GM23338 (cell line): ENCODE measurements around the gene SMIM33. TPM values are rescaled to one million over a fixed set of nuclear protein-coding genes. Genes with fewer than 3 reads are reported as not detected.

Source experiments
- ATAC-seq: fragments of 200-7000 bp; cut with Tn5 transposase; 3 replicates; pipeline ENCODE4 v1.9.1; 2020
- DNase-seq: peaks from one replicate; pipeline ENCODE4 v3.0.0-alpha.2; 2015; ENCODE audit warnings: low spot score
- H2AFZ ChIP-seq: fragments of 200-600 bp; sonication (generic); 2 replicates; pipeline ENCODE4 v1.8.0; 2016; ENCODE audit warnings: antibody characterized with exemption, mild to moderate bottlenecking, moderate library complexity
- H3F3A ChIP-seq: fragments of 200-600 bp; sonication (generic); replicated peaks from 2 replicates; pipeline ENCODE4 v1.8.0; 2017; ENCODE audit warnings: antibody characterized with exemption, mixed run types, low read depth
- H3K27ac ChIP-seq: fragments of 200-600 bp; sonication (generic); 2 replicates; pipeline ENCODE4 v1.6.1; 2016; ENCODE audit warnings: low read depth
- H3K27me3 ChIP-seq: fragments of 200-600 bp; sonication (generic); 2 replicates; pipeline ENCODE4 v1.8.0; 2016; ENCODE audit warnings: mild to moderate bottlenecking, mixed run types, moderate library complexity; ENCODE audit not compliant: insufficient read depth
- H3K36me3 ChIP-seq: fragments of 200-600 bp; sonication (generic); 2 replicates; pipeline ENCODE4 v1.8.0; 2016; ENCODE audit warnings: mild to moderate bottlenecking; ENCODE audit not compliant: insufficient read depth
- H3K4me1 ChIP-seq: fragments of 200-600 bp; sonication (generic); 2 replicates; pipeline ENCODE4 v1.8.0; 2016; ENCODE audit warnings: mild to moderate bottlenecking, moderate library complexity; ENCODE audit not compliant: insufficient read depth
- H3K4me2 ChIP-seq: fragments of 200-600 bp; sonication (generic); 2 replicates; pipeline ENCODE4 v1.7.1; 2017; ENCODE audit warnings: mixed run types
- H3K4me3 ChIP-seq: fragments of 200-600 bp; sonication (generic); 2 replicates; pipeline ENCODE4 v1.6.1; 2016; ENCODE audit warnings: mixed run types
- H3K79me2 ChIP-seq: fragments of 200-600 bp; sonication (generic); replicated peaks from 2 replicates; pipeline ENCODE4 v1.8.0; 2017; ENCODE audit warnings: mild to moderate bottlenecking; ENCODE audit not compliant: insufficient read depth
- H3K9me2 ChIP-seq: fragments of 200-600 bp; sonication (generic); 2 replicates; pipeline ENCODE4 v1.8.0; 2017; ENCODE audit not compliant: insufficient read depth
- H4K20me1 ChIP-seq: fragments of 200-600 bp; sonication (generic); replicated peaks from 2 replicates; pipeline ENCODE4 v1.8.0; 2017; ENCODE audit warnings: mild to moderate bottlenecking; ENCODE audit not compliant: insufficient read depth
- H3K27ac Mint-ChIP-seq: 2 replicates; pipeline ENCODE4 v1.8.0; 2020; ENCODE audit warnings: inconsistent platforms, mild to moderate bottlenecking, moderate library complexity, mixed read lengths
- H3K27me3 Mint-ChIP-seq: 3 replicates; pipeline ENCODE4 v1.8.0; 2022; ENCODE audit warnings: low read depth, mild to moderate bottlenecking, moderate library complexity, mixed read lengths, inconsistent platforms; ENCODE audit not compliant: insufficient read depth, poor library complexity
- H3K36me3 Mint-ChIP-seq: 3 replicates; pipeline ENCODE4 v1.8.0; 2021; ENCODE audit warnings: low read depth, mild to moderate bottlenecking, inconsistent platforms, moderate library complexity, mixed read lengths
- H3K4me1 Mint-ChIP-seq: 3 replicates; pipeline ENCODE4 v1.8.0; 2020; ENCODE audit warnings: mild to moderate bottlenecking, inconsistent platforms, mixed read lengths
- H3K4me3 Mint-ChIP-seq: 3 replicates; pipeline ENCODE4 v1.8.0; 2021; ENCODE audit warnings: moderate library complexity, mild to moderate bottlenecking, inconsistent platforms, mixed read lengths
- H3K9me3 Mint-ChIP-seq: 3 replicates; pipeline ENCODE4 v1.8.0; 2020; ENCODE audit warnings: moderate library complexity, mild to moderate bottlenecking, inconsistent platforms, mixed read lengths
- CREB1 ChIP-seq: fragments of 250-450 bp; sonication (Bioruptor Pico); IDR thresholded peaks from 2 replicates; pipeline ENCODE4 v1.5.0; 2020; ENCODE audit warnings: low read depth, mild to moderate bottlenecking, moderate library complexity
- EZH2 ChIP-seq: fragments of 200-600 bp; sonication (generic); IDR thresholded peaks from one replicate; pipeline ENCODE4 v1.8.0; 2017; ENCODE audit warnings: antibody characterized with exemption, mild to moderate bottlenecking, low read depth; ENCODE audit not compliant: unreplicated experiment
- JUNB ChIP-seq: IDR thresholded peaks from one replicate; pipeline ENCODE4 v1.6.1; 2016; ENCODE audit warnings: antibody characterized with exemption; ENCODE audit not compliant: unreplicated experiment
- POLR2AphosphoS5 ChIP-seq: IDR thresholded peaks from 2 replicates; pipeline ENCODE4 v1.6.1; 2016; ENCODE audit warnings: antibody characterized with exemption, low read depth
- REST ChIP-seq: IDR thresholded peaks from one replicate; pipeline ENCODE4 v1.6.1; 2018; ENCODE audit warnings: antibody characterized with exemption; ENCODE audit not compliant: unreplicated experiment
- ZNF114 ChIP-seq: fragments of 250-450 bp; sonication (Bioruptor Pico); IDR thresholded peaks from 2 replicates; pipeline ENCODE4 v1.5.0; 2020; ENCODE audit warnings: mild to moderate bottlenecking, moderate library complexity
- polyA plus RNA-seq: library from polyadenylated mRNA; unstranded; fragments of >200 nt; fragmentation: Nextera tagmentation; extraction: Ambion mirVana; gene quantifications from 2 replicates; pipeline ENCODE4 v1.2.1, GENCODE V29; 2016
- total RNA-seq: library from RNA; depleted of rRNA; stranded (reverse); fragments of >200 nt; shearing (Covaris generic); gene quantifications from 2 replicates; pipeline ENCODE4 v1.2.3, GENCODE V29; 2014
- TF ChIP-seq, protein P1 (sequence below): IDR thresholded peaks from 2 replicates; pipeline ENCODE4 v1.6.1; 2016; ENCODE audit warnings: antibody characterized with exemption
- TF ChIP-seq, protein P2 (sequence below), 2 experiments: fragments of 200-600 bp in 1 of 2; sonication (generic) in 1 of 2; conservative IDR thresholded peaks; 2 replicates each; pipeline versions ENCODE4 v1.5.1 to v1.6.1; 2016 to 2017; ENCODE audit warnings: antibody characterized with exemption in 2 of 2, low read depth in 2 of 2, mild to moderate bottlenecking in 2 of 2, moderate library complexity in 1 of 2

SMIM33 gene
- total and polyA plus RNA-seq, 2 experiments from 2014 or later, result not detected

DNA sequence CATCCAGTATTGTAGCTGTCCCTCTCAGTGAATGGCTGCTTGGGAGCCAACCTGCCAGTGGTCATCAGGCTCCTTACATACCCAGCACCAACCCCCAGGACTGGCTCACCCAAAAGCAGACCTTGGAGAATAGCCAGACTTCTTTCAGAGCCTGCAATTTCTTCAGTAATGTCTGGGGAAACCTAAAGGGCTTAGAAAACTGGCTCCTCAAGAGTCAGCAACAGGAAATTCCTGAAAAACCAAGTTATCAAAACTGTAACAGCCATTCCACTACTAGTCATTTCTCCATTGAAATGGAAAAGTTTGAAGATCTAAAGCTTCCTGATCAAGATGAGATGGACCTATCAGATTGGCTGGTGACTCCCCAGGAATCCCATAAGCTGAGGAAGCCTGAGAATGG, 24.0 kb downstream of the SMIM33 start (continued):
- TF ChIP-seq ZNF114 (CRISPR knock-in tag) (no peak), POLR2AphosphoS5 (no peak), JUNB (no peak), REST (no peak)
- TF ChIP-seq, protein P1, sequence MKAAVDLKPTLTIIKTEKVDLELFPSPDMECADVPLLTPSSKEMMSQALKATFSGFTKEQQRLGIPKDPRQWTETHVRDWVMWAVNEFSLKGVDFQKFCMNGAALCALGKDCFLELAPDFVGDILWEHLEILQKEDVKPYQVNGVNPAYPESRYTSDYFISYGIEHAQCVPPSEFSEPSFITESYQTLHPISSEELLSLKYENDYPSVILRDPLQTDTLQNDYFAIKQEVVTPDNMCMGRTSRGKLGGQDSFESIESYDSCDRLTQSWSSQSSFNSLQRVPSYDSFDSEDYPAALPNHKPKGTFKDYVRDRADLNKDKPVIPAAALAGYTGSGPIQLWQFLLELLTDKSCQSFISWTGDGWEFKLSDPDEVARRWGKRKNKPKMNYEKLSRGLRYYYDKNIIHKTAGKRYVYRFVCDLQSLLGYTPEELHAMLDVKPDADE, result no peak

DNA sequence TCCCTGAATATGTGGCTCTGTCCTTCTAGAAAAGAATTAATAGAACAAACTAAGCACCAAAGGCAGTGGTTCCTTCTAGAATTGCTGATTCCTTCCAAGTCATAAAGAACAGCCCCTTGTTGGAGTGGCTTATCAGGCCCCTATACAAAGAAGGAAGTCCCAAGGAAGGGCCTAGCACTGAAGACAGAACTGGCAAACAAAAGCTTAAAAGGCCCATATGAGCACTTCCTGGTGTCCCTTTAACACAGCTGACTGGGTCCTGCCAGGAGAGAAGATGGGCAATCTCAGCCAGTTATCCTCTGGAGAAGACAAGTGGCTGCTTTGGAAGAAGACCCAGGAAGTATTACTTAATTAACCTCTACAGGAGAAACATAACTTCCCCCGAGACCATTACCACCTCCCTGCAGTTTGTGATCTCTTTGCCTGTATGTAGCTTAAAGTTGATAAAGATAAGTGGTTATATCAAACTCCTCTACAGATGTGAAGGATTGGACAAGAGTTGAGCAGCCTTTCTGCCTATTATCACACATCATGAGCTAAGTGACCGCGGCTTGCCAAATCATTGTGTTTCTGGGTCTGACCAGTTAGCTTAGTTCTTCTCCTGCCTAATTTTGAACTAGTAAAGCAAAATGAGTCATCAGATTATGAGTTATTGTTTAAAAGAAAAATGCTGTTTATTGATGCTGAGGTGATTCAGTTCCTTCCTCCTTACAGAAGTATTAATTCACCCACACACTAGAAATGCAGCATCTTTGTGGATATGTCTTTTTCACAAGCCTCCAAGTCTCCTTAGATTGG, 25.0 kb downstream of the SMIM33 start:
- H3F3A ChIP-seq, result no peaks in the 10 kb centered on the region
- DNase-seq (no peak), ATAC-seq (no peak)
- no peak overlapping the region for H3K4me2 ChIP-seq
- no peaks in the 10 kb centered on the region for H3K36me3 ChIP-seq
- no peak overlapping the region for H3K27ac ChIP-seq
- H3K27ac Mint-ChIP-seq, result no peak overlapping the region
- H3K9me3 Mint-ChIP-seq, result no peaks in the 10 kb centered on the region
- no peak overlapping the region for H2AFZ ChIP-seq
- no peaks in the 10 kb centered on the region for H3K4me1 ChIP-seq
- H3K4me1 Mint-ChIP-seq, result no peaks in the 10 kb centered on the region
- H3K79me2 ChIP-seq, result no peaks in the 10 kb centered on the region
- peaks cover 4% of the 10 kb centered on the region for H3K27me3 Mint-ChIP-seq
- H3K27me3 ChIP-seq, result no peaks in the 10 kb centered on the region
- no peak overlapping the region for H3K4me3 ChIP-seq
- H4K20me1 ChIP-seq, result no peaks in the 10 kb centered on the region
- no peaks in the 10 kb centered on the region for H3K9me2 ChIP-seq
- H3K4me3 Mint-ChIP-seq, result no peak overlapping the region
- H3K36me3 Mint-ChIP-seq, result no peaks in the 10 kb centered on the region
- TF ChIP-seq EZH2 (no peak), POLR2AphosphoS5 (no peak), CREB1 (no peak), JUNB (no peak), REST (no peak)
- TF ChIP-seq, protein P2, sequence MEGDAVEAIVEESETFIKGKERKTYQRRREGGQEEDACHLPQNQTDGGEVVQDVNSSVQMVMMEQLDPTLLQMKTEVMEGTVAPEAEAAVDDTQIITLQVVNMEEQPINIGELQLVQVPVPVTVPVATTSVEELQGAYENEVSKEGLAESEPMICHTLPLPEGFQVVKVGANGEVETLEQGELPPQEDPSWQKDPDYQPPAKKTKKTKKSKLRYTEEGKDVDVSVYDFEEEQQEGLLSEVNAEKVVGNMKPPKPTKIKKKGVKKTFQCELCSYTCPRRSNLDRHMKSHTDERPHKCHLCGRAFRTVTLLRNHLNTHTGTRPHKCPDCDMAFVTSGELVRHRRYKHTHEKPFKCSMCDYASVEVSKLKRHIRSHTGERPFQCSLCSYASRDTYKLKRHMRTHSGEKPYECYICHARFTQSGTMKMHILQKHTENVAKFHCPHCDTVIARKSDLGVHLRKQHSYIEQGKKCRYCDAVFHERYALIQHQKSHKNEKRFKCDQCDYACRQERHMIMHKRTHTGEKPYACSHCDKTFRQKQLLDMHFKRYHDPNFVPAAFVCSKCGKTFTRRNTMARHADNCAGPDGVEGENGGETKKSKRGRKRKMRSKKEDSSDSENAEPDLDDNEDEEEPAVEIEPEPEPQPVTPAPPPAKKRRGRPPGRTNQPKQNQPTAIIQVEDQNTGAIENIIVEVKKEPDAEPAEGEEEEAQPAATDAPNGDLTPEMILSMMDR (conservative IDR thresholded peaks at IDR 0.05; ENCODE audit: low read depth in 2 of 2), result no peak
- TF ChIP-seq, protein P1, result no peak
